HG03060 (cell line): Measurements from ENCODE around the gene GPR62.

Experiments
- ATAC-seq: cut with Tn5 transposase; IDR thresholded peaks from one replicate; pipeline ENCODE4 v1.9.1; 2021; ENCODE audit warnings: low read depth, moderate number of reproducible peaks; ENCODE audit not compliant: unreplicated experiment

GPR62 gene

GRCh38 chr3:51968883-51969678 lies 13.9 kb downstream of the GPR62 start:
- ATAC-seq = no peak

GRCh38 chr3:51969841-51970240 lies 14.7 kb downstream of the GPR62 start:
- no peak for ATAC-seq

DNA sequence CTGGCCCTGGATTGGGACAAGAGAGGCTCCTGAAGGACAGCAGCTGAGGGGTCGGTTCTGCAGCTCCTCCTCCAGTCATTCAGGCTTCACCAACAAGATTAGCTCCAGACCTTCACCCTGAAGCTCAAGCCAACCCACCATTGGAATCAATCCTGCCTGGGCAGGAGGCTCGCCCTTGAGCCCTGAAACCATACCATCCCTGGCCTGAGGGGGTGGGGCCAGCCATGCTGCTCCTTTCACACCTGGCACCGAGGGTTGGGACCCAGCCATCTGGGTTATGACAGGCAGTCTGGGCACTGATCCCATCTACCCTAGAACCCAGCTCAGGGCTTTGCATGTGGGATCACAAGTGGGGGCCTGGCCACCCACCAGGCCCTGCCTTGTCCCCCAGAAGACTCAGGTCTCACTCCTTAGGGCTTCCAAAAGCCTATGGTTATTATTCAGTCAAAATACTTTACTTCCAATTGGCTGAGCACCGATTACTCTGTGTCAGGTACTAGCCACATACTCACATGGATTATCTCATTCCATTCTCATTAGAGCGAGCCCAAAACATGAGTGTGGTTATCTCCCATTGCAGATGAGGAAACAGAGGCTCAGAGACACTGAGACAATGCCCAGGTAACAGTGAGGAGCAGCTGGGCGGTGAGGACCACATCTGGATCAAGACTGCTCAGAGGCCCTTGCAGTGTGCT lies 15.6 kb downstream of the GPR62 start:
- ATAC-seq = no peak

DNA sequence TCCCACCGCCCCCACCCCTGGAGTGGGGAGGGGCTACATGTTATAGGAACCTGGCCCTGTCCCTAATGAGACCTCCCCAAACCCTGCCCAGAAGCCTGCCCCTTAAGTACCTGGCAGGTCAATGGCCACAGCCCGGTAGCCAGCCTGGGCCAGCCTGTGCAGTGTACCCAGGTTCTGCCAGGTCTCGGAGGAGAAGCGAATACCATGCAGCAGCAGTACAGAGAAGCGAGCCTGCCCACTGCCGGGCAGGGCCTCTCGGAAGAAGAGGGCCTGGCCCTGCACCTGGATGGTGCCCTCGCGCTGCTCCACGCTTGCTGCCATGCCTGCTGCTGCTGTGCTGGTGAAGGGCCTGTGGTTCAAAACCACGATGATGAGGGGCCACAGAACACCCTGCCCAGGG lies 16.2 kb downstream of the GPR62 start:
- no peak for ATAC-seq

GRCh38 chr3:51974277-51974962 lies 19.2 kb downstream of the GPR62 start:
- no peak for ATAC-seq

DNA sequence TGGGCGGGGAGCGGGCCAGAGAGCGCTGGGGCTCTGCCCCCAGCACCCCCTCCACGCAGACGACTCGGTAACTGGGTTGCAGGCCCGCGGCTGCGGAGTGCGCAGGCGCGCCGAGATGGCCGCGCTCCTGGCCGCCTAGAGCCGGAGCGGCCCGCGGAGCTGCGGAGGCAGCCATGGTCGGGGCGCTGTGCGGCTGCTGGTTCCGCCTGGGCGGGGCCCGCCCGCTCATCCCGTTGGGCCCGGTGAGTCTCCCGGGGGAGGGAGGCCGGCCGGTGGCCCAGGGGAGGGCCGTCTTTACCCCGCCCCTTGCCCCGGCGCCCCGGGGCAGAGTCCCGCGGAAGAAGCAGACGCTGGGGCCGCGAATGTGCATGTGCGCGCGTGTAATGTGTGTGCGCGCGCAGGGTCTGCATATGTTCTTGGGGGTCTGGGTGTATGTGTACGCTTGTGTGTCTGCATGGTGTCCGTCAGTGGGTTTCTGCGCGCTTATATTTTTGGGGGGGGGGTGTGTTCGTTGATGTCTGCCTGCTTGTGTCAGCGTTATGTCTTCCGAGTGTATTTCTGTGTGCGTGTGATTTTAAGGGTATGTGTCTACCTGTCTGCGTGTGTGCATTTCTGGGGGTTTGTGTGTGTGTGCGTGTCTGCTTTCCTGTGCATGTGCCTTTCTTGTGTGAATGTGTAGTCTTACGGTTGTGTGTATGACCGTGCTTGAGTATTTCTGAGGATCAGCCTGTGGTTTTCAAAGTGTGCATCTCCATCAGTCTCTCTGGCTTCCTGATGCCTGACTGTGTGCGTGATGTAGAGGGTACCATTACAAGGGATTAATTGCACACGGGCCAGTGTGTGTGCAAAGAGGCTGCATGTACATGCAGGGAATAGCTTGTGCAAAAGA lies 20.0 kb downstream of the GPR62 start, which contains the start of gene ABHD14A:
Gene ABHD14A (plus strand): TSS at position 102 of the 889 bp plus-strand sequence. CDS start 72 bp downstream, at position 174.
- ATAC-seq = no peak

DNA sequence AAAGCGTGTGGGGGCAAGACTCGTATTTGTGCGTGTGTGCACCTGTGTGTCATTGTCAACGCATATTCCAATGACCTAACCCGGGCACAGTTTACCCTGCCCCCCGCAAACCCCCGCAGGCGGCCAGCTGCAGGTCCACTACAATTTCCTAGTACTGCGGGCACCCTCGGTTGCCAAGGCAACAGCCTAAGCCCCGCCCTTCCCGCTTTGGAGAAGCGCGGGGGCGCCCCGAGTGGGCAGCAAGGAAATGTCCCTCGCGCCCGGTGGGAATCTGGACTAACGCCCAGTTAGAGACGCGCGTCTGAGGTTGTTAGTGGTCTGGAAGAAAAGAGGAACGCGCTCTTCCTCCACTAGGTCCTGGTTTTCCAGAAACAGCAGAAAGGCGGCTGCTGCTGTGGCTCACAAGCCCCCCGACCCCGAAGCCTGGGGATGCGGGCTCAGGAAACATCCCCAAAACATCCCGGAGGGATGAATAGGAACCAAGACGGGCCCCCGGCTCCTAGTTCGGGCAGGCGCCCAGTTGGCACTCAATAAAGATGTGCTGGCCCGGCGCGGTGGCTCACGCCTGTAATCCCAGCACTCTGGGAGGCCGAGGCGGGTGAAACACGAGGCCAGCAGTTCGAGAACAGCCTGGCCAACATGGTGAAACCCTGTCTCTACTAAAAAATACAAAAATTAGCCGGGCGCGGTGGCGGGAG lies 20.8 kb downstream of the GPR62 start:
- no peak for ATAC-seq

DNA sequence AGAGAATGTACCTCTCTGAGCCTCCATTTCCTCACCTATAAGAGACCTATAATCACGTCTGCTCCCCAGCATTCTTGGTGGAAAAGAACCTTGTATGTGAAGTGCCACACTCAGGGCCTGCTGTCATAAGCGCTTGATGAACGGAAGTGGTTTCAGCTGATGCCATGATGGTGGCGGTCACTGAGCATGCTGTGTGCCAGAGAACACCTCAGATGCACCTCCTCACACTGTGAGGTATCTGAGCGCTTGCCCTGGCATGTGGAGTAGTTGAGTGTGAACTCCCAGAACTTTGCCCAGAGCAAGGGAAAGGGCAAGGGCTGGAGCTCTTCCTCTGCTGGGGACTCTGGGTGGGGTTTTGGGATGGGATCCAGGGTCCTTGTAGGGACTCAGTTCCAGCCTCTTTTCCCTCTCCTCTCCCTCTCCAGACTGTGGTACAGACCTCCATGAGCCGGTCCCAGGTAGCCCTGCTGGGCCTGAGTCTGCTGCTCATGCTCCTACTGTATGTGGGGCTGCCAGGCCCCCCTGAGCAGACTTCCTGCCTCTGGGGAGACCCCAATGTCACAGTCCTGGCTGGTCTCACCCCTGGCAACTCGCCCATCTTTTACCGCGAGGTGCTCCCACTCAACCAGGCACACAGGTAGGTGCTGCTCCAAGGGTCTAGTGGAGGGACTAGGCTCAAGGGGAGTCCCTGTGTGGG lies 22.4 kb downstream of the GPR62 start:
- ATAC-seq = no peak

- no peak for ATAC-seq
These were observed 22.9 kb downstream of the GPR62 start for GRCh38 chr3:51978143-51978502.

DNA sequence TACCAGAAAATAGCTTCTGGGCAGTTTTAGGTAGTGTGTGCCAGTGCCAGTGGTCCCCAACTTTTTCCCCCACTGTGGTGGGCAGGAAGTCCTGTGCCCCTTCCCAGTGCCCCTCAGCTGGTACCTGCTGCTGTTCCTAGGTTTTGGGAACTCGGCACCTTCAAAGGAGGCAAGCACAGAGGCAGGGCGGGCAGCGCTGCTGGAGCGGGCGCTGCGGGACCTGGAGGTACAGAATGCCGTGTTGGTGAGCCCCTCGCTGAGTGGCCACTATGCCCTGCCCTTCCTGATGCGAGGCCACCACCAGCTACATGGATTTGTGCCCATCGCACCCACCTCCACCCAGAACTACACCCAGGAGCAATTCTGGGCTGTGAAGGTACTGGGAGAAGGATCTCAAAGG lies 25.1 kb downstream of the GPR62 start:
- no peak for ATAC-seq

- peak; percentile 34 for ATAC-seq
These were observed 27.2 kb downstream of the GPR62 start for GRCh38 chr3:51982352-51982837.

DNA sequence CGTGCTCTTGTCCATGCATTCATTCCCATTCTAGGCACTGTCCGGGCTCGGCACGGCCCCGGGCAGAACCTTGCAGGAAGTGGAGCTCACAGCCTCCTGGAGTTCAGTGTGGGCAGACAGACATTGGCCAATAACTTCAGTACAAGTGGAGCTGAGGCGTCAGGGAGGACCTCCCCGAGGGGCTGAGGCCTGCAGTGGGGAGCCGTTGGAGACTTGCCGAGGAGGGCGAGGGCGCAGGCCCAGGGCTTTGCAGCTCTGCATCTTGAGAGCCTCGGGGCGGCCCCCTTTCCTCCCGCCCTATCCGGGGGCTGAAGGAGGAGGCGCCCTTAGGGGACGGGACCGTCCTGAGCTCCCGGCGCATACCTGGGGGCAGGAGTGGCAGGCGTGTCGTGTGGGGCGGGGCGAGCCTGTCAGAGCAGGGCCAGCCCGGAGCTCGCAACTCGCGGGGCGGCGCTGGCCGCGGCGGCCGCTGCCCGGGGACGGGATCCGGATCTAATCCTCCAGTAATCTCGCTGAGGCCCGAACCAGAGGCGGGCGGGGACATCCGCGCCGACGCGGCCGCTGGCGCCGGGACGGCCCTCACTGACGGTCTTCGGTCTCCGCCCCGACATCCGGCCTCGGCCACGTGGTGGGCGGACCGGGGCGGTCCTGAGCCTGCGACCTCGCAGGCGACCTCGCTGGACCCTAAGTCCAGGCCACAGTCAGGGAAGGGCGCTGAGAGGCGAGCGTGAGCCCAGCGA lies 27.8 kb downstream of the GPR62 start, which contains the start of gene ACY1:
Gene ACY1 (plus strand): TSS at position 698 of the 740 bp plus-strand sequence. CDS start 530 bp downstream, outside the sequence.
- ATAC-seq = peak; percentile 44

GRCh38 chr3:51983578-51984268 lies 28.5 kb downstream of the GPR62 start:
- ATAC-seq = no peak

DNA sequence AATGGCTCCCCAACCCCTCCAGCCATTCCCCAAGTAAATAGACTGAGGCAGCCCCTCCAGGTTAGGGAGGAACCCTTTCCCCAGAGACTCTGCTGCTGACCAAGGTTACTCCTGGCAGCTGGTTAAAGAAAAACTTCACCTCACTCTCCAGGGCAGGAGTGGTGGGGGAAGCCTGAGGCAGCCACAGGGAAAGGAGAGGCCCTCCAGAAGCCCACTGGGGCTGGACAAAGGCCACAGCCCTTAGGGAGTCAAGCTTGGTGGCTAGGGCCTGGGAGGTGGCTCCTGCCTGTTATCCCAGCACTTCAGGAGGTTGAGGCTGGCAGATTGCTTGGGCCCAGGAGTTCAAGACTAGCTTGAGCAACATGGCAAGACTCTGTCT lies 29.1 kb downstream of the GPR62 start:
- ATAC-seq = no peak

DNA sequence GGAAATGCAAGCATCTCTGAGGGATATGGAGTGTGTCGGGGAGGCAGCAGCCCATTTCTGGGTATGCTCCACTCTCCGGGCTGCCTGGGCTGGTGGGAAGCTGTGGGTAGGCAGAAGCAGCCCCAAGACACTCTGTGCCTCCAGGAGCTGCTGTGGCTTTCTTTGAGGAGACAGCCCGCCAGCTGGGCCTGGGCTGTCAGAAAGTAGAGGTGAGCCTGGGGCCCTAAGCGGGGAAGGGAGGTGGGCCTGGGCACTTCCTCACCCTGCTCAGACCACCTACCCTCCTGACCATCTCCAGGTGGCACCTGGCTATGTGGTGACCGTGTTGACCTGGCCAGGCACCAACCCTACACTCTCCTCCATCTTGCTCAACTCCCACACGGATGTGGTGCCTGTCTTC lies 29.9 kb downstream of the GPR62 start:
- no peak for ATAC-seq

GRCh38 chr3:51986010-51986947 lies 31.1 kb downstream of the GPR62 start:
- ATAC-seq = no peak

DNA sequence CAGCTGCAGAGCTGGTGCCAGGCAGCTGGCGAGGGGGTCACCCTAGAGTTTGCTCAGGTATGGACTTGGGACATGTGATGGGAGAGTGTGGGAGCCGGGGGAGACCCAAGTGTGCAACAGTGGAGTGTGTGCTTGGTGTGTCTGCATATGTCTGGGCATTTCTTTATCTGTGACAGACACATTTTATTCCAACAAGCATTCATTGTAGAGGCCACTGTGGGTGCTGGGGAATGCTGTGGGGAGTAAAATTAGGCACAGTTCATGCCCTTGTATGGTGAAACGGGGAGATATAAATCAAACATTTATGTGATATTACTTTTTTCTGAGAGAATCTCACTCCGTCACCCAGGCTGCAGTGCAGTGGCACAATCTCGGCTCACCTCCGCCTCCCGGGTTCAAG lies 32.4 kb downstream of the GPR62 start:
- no peak for ATAC-seq
